Ovary (tissue), 9 donors: Measurements from ENCODE around the gene LCN6. TPM values are rescaled to one million over a fixed set of nuclear protein-coding genes. Genes with fewer than 3 reads are reported as not detected.
"Not testable (repeated sequence)": the region's sequence is repeated elsewhere in the genome, so short reads cannot be mapped to it uniquely, and the experiment has no call there.

ENCODE experiments used
- DNase-seq, 5 donors: peaks; one replicate each; pipeline ENCODE4 v3.0.0-alpha.2; 2019 to 2020
- H3K27ac ChIP-seq, 2 donors: fragments of 200-600 bp; one replicate each; pipeline versions ENCODE4 v1.5.1 to v1.8.0; 2019 to 2022
- H3K27me3 ChIP-seq: fragments of 200-600 bp; one replicate; pipeline ENCODE4 v1.8.0; 2022
- H3K36me3 ChIP-seq: fragments of 200-600 bp; sonication (generic); one replicate; pipeline ENCODE4 v1.5.1; 2019
- H3K4me1 ChIP-seq: one replicate; pipeline ENCODE4 v1.8.1; 2013; ENCODE audit warnings: mild to moderate bottlenecking, moderate library complexity; ENCODE audit not compliant: insufficient read depth
- H3K4me3 ChIP-seq: fragments of 200-600 bp; sonication (generic); one replicate; pipeline ENCODE4 v1.5.1; 2017
- H3K9me3 ChIP-seq, 2 donors: fragments of 200-600 bp in 1 of 2; sonication (generic) in 1 of 2; one replicate each; pipeline versions ENCODE4 v1.5.1 to v1.8.1; 2013 to 2019; ENCODE audit warnings: mild to moderate bottlenecking in 1 of 2, moderate library complexity in 1 of 2
- EP300 ChIP-seq: sonication (generic); formaldehyde crosslinking; IDR thresholded peaks from one replicate; pipeline ENCODE4 v1.6.1; 2017; ENCODE audit warnings: antibody characterized with exemption
- POLR2A ChIP-seq: fragments of 450-650 bp; IDR thresholded peaks from one replicate; pipeline ENCODE4 v1.6.1; 2017; ENCODE audit warnings: antibody characterized with exemption, mild to moderate bottlenecking, moderate library complexity
- WGBS, 3 donors: extraction: QIAGEN DNeasy Blood & Tissue Kit in 1 of 3; methylation state at CpG; one replicate each; pipeline versions ENCODE4 v1.1.5 to v1.1.7; 2013 to 2017; 5-methylcytosine and 5-hydroxymethylcytosine counted together
- intact Hi-C, 4 donors: fragments of 100-400 bp; cut with DNase I; formaldehyde crosslinking; loops; one replicate each; pipeline versions ENCODE4 v1.11.0 to v1.15.1; 2022 to 2023
- polyA plus RNA-seq, 2 donors: library from polyadenylated mRNA; stranded (reverse); fragments of 200-250 nt in 1 of 2; fragments of 350-450 nt in 1 of 2; fragmentation: Illumina TruSeq in 1 of 2; extraction: RNeasy Lipid Tissue Mini Kit (QIAGEN cat#74804) in 1 of 2; gene quantifications; one replicate each; pipeline ENCODE4 v1.2.3, GENCODE V29; 2013 to 2014
- total RNA-seq, 7 donors: library from RNA; depleted of rRNA in 2 of 7; stranded (reverse); fragments of >200 nt in 2 of 7; fragmentation: NEBNext Ultra II Directional in 3 of 7; extraction: Animal tissue kit (Norgen Biotek cat#: 25700) in 3 of 7; gene quantifications; one replicate each; pipeline versions ENCODE4 v1.1.0 to v1.2.4, GENCODE V29; 2016 to 2023
- TF ChIP-seq, protein P1 (sequence below), 3 donors: fragments of 450-650 bp in 2 of 3; fragments of 200-600 bp in 1 of 3; IDR thresholded peaks; one replicate each; pipeline versions ENCODE4 v1.5.1 to v1.8.0; 2016 to 2022; ENCODE audit warnings: antibody characterized with exemption in 3 of 3, mild to moderate bottlenecking in 1 of 3
- donor health status: DM: no; HTN: no; CAD: no; lungs with moderate emphysema.
- donor health status: DM: no; HTN: no; CAD: no.
- donor health status: Bipolar disorder and iron deficiency.
- donor health status: DM: yes; HTN: yes; CAD: no.
- donor health status: DM: no; HTN: no; CAD: no.
- donor health status: DM: yes; HTN: yes; CAD: no.

LCN6 gene
- total and polyA plus RNA-seq, 9 donors = 1.6 to 59.3 (median 8.3) TPM

DNA sequence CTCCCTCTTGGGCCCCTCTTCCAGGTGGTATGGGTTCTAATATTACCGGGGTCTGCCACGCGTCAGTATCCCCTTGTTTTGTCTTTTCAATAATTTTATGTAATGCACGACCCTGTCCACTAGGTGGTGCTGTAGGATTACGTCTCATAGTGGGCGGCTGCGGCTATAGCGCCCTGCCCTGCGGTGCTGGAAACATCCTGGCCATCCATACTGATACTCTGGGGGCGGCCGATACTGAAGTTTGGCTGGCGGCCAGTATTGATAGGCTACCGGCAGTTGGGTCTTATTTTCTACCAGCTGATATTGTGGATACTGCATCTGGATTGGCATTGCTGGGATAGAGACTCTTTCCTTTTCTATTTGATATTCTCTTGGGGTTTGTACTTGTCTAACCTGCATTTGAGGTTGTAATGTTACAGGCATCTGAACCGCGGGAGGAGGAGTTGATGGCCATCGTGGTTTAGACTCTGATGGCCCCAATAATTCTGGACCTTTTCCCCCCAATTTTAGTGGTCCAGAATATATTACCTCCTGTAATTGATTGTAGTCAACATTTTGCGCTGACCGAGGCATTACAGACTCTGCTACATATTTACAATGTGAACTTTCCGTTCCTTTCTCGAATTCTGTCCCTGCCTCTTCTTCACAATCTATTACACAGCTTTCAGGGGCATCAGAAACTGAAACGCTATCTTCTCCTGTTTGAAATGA is 39.5 kb upstream of the LCN6 start:
- Histone ChIP-seq H3K36me3 (no peaks in the 10 kb centered on the region), H3K27ac (no peak overlapping the region), H3K4me3 (no peak overlapping the region), H3K9me3 (no peaks in the 10 kb centered on the region), H3K4me1 (peaks cover 7% of the 10 kb centered on the region), H3K27me3 (no peaks in the 10 kb centered on the region)
- intact Hi-C loops = loop anchor here (2.0 to 10.0 kb wide), 5 partner anchors 244 to 437 kb away; partner anchors contain the start of genes CYSRT1 (in 1 of the 4), FUT7 (in 1 of the 4), RNF208 (in 1 of the 4) and RNF224 (in 1 of the 4)
- DNase-seq = peak in 4 of 5 donors; percentile 69 to 77 (median 76)
- TF ChIP-seq, protein P1, sequence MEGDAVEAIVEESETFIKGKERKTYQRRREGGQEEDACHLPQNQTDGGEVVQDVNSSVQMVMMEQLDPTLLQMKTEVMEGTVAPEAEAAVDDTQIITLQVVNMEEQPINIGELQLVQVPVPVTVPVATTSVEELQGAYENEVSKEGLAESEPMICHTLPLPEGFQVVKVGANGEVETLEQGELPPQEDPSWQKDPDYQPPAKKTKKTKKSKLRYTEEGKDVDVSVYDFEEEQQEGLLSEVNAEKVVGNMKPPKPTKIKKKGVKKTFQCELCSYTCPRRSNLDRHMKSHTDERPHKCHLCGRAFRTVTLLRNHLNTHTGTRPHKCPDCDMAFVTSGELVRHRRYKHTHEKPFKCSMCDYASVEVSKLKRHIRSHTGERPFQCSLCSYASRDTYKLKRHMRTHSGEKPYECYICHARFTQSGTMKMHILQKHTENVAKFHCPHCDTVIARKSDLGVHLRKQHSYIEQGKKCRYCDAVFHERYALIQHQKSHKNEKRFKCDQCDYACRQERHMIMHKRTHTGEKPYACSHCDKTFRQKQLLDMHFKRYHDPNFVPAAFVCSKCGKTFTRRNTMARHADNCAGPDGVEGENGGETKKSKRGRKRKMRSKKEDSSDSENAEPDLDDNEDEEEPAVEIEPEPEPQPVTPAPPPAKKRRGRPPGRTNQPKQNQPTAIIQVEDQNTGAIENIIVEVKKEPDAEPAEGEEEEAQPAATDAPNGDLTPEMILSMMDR (IDR thresholded peaks at IDR 0.05) = peak; percentile 87 to 93 (median 88)
- TF ChIP-seq EP300 = no peak
- WGBS, 3 donors = 12 to 14% (median 14%) methylated on average over 21 of the region's 21 CpGs

DNA sequence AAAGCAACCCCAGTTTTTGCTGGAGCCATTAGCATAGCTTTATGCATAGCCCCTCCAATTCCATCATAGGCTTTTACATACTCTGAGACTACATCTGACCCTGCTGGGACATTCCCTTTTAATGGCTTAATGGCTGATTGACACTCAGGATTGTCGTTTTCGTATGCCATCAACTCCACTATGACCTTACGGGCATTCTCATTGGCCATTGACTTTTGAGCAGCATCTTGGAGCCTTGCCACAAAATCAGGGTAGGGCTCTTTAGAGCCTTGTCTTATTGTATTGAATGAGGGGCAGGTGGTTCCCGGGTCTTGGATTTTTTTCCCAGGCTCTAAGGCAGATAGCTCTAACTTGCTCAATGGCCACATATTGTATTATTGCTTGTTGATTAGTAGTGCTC is 38.7 kb upstream of the LCN6 start:
- not testable (repeated sequence) for H3K4me3 ChIP-seq, H3K27ac ChIP-seq, H3K36me3 ChIP-seq, DNase-seq, H3K4me1 ChIP-seq, H3K9me3 ChIP-seq, H3K27me3 ChIP-seq
- 40 to 51% (median 44%) methylated on average over 4 of the region's 4 CpGs for WGBS, 3 donors
- intact Hi-C loops = loop anchor here (2.0 to 10.0 kb wide), 4 partner anchors 245 to 438 kb away; partner anchors contain the start of genes CYSRT1 (in 1 of the 4), FUT7 (in 1 of the 4), RNF208 (in 1 of the 4) and RNF224 (in 1 of the 4)

DNA sequence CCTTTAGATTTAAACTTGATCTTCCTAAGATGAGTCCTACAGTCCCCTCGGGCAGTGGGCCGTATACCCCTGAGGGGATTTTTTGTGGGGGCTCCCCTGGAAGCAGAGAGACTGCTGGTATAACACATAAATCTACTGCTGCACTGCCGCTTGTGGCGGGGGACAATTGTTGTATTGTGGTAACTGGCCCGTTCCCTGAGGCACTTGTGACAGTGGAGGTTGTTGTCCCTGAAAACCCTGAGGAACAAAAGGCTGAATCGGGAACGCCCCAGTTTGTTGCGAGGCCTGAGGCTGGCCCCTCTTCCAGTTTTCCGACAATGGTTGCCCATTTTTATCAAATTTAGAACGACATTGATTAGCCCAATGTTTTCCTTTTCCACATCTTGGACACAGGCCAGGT is 38.1 kb upstream of the LCN6 start:
- Histone ChIP-seq H3K27me3 (no peaks in the 10 kb centered on the region), H3K4me1 (no peaks in the 10 kb centered on the region), H3K27ac (no peak overlapping the region), H3K4me3 (no peak overlapping the region), H3K36me3 (no peaks in the 10 kb centered on the region), H3K9me3 (no peaks in the 10 kb centered on the region)
- intact Hi-C loops = loop anchor here (2.0 to 10.0 kb wide), 4 partner anchors 246 to 438 kb away; partner anchors contain the start of genes CYSRT1 (in 1 of the 4), FUT7 (in 1 of the 4), RNF208 (in 1 of the 4) and RNF224 (in 1 of the 4)
- no peak for TF ChIP-seq POLR2A
- TF ChIP-seq EP300 = no peak
- TF ChIP-seq, protein P1 (IDR thresholded peaks at IDR 0.05) = no peak
- WGBS, 3 donors = 72 to 76% (median 73%) methylated on average over 10 of the region's 10 CpGs
- DNase-seq = no peak

DNA sequence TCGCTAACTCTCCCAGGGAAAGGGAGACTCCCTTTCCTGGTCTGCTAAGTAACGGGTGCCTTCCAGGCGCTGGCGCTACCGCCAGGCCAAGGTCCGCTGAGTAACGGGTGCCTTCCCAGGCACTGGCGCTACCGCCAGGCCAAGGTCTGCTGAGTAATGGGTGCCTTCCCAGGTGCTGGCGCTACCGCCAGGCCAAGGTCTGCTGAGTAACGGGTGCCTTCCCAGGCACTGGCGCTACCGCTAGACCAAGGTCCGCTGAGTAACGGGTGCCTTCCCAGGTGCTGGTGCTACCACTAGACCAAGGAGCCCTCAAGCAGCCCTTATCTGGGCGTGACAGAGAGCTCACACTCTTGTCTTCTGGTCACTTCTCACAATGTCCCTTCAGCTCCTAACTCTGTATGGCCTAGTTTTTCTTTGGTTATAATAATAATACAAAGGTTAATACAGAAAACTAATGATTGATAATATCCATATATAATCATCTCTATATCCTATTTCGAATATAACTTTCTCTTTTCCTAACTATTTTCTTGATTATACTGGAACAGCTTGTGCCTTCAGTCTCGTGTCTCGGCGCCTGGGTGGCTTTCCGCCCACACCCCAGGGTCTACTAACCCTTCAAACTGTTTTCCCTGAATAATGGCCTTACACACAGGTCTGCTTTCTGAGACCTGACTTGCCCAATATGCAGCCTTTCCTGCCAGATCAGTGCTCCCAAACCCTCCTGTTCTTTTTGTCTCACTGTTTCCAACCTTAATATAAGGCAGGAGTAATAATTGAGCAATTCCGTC is 37.4 kb upstream of the LCN6 start:
- WGBS, 3 donors = 88 to 89% (median 89%) methylated on average over 23 of the region's 23 CpGs
- H3K4me1 ChIP-seq, H3K36me3 ChIP-seq, DNase-seq, H3K27me3 ChIP-seq, H3K27ac ChIP-seq, H3K9me3 ChIP-seq, H3K4me3 ChIP-seq: not testable (repeated sequence)
- intact Hi-C loops = loop anchor here (2.0 to 10.0 kb wide), 4 partner anchors 247 to 439 kb away; partner anchors contain the start of genes CYSRT1 (in 1 of the 4), FUT7 (in 1 of the 4), RNF208 (in 1 of the 4) and RNF224 (in 1 of the 4)

DNA sequence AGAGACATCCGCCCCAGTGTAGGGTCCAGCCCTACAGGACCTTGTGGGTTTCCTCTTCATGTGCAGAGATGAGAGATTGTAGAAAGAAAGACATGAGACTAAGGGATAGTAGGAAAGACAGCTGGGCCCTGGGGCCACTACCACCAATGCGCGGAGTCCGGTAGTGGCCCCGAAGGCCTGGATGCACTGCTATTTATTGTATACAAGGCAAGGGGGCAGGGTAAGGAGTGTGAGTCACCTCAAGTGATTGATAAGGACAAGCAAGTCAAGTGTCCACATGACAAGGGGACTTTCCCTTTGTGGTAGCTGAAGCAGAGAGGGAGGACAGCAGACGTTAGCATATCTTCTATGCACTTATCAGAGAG is 36.7 kb upstream of the LCN6 start:
- intact Hi-C loops = loop anchor here in 3 of 4 donors (5.0 to 10.0 kb wide), 3 partner anchors 247 to 440 kb away; partner anchors contain the start of genes CYSRT1 (in 1 of the 3), FUT7 (in 1 of the 3), RNF208 (in 1 of the 3) and RNF224 (in 1 of the 3)
- Histone ChIP-seq H3K9me3 (no peaks in the 10 kb centered on the region), H3K27me3 (no peaks in the 10 kb centered on the region), H3K36me3 (no peaks in the 10 kb centered on the region), H3K27ac (no peak overlapping the region), H3K4me3 (no peak overlapping the region), H3K4me1 (no peaks in the 10 kb centered on the region)
- 87 to 91% (median 90%) methylated on average over 6 of the region's 6 CpGs for WGBS, 3 donors
- TF ChIP-seq EP300 (no peak), POLR2A (no peak)
- TF ChIP-seq, protein P1 (IDR thresholded peaks at IDR 0.05) = no peak
- DNase-seq = no peak
